OCI-LY7 (cell line): ENCODE measurements around the gene SPOCK1.

ENCODE experiments used
- CTCF ChIP-seq: fragments of 200-600 bp; sonication (generic); conservative IDR thresholded peaks from 2 replicates; pipeline ENCODE4 v1.5.1; 2014; ENCODE audit warnings: mild to moderate bottlenecking, antibody characterized with exemption, low read length, moderate library complexity, mixed read lengths
- EZH2phosphoT487 ChIP-seq: fragments of 200-600 bp; sonication (generic); IDR thresholded peaks from 2 replicates; pipeline ENCODE4 v1.6.1; 2018; ENCODE audit warnings: low read depth, borderline replicate concordance, mild to moderate bottlenecking, mixed run types, antibody characterized with exemption, low read length, moderate library complexity, mixed read lengths

GRCh38 chr5:137510671-137511070, 11.5 kb upstream of the SPOCK1 start:
- TF ChIP-seq CTCF (no peak), EZH2phosphoT487 (no peak)
